PC-9 (cell line): Measurements from ENCODE around the gene RNF114. TPM values are rescaled to one million over a fixed set of nuclear protein-coding genes. Genes with fewer than 3 reads are reported as not detected.

Experiments used
- BruUV-seq: library from RNA; stranded (reverse); fragments of 400-500 nt; replicated peaks from 2 replicates; lab custom pipeline; 2021; lab: Mats Ljungman, UMichigan
- CTCF ChIA-PET: fragments of 300-600 bp; sonication (Branson Sonifier 250); formaldehyde crosslinking; loops from one replicate; lab custom pipeline; 2022; ENCODE audit warnings: antibody characterized with exemption; lab: Charles Lee
- POLR2A ChIA-PET: fragments of 300-600 bp; sonication (Branson Sonifier 250); formaldehyde crosslinking; loops from one replicate; lab custom pipeline; 2022; ENCODE audit warnings: antibody characterized with exemption; ENCODE audit not compliant: unreplicated experiment; lab: Charles Lee
- DNase-seq, 2 experiments: peaks; one replicate each; pipeline versions ENCODE4 v3.0.0 to v3.0.0-alpha.2; 2015 to 2022; ENCODE audit warnings: mixed read lengths in 1 of 2
- H2AFZ ChIP-seq: fragments of 200-600 bp; sonication (generic); 2 replicates; pipeline ENCODE4 v1.8.1; 2017; ENCODE audit warnings: antibody characterized with exemption
- H3F3A ChIP-seq: fragments of 200-600 bp; sonication (generic); 2 replicates; pipeline ENCODE4 v1.8.1; 2017; ENCODE audit warnings: antibody characterized with exemption, mild to moderate bottlenecking, low read depth; ENCODE audit not compliant: insufficient read depth
- H3K27ac ChIP-seq: fragments of 200-600 bp; sonication (generic); 2 replicates; pipeline ENCODE4 v1.6.1; 2016; ENCODE audit warnings: mixed run types
- H3K27me3 ChIP-seq: fragments of 200-600 bp; sonication (generic); 2 replicates; pipeline ENCODE4 v1.6.1; 2016; ENCODE audit warnings: low read depth, mixed run types; ENCODE audit not compliant: insufficient read depth
- H3K36me3 ChIP-seq: fragments of 200-600 bp; sonication (generic); 2 replicates; pipeline ENCODE4 v1.6.1; 2016; ENCODE audit warnings: low read depth, mixed run types
- H3K4me1 ChIP-seq: fragments of 200-600 bp; sonication (generic); replicated peaks from 2 replicates; pipeline ENCODE4 v1.6.1; 2016; ENCODE audit warnings: mixed run types; ENCODE audit not compliant: insufficient read depth
- H3K4me2 ChIP-seq: fragments of 200-600 bp; sonication (generic); 2 replicates; pipeline ENCODE4 v1.6.1; 2017; ENCODE audit warnings: mixed run types
- H3K4me3 ChIP-seq: fragments of 200-600 bp; sonication (generic); 2 replicates; pipeline ENCODE4 v1.6.1; 2016; ENCODE audit warnings: mixed run types
- H3K79me2 ChIP-seq: fragments of 200-600 bp; sonication (generic); 2 replicates; pipeline ENCODE4 v1.6.1; 2017; ENCODE audit warnings: low read depth, mixed run types
- H3K9me2 ChIP-seq: fragments of 200-600 bp; sonication (generic); 2 replicates; pipeline ENCODE4 v1.8.1; 2017; ENCODE audit warnings: mild to moderate bottlenecking; ENCODE audit not compliant: insufficient read depth
- H3K9me3 ChIP-seq: fragments of 200-600 bp; sonication (generic); 2 replicates; pipeline ENCODE4 v1.8.1; 2016; ENCODE audit warnings: low read depth; ENCODE audit not compliant: insufficient read depth
- H4K20me1 ChIP-seq: fragments of 200-600 bp; sonication (generic); 2 replicates; pipeline ENCODE4 v1.8.1; 2017; ENCODE audit not compliant: insufficient read depth
- EZH2 ChIP-seq: fragments of 200-600 bp; sonication (generic); IDR thresholded peaks from 2 replicates; pipeline ENCODE4 v1.8.0; 2017; ENCODE audit warnings: antibody characterized with exemption, low read depth
- intact Hi-C: fragments of 100-400 bp; cut with micrococcal nuclease; formaldehyde crosslinking; loops from one replicate; pipeline ENCODE4 v1.10.0; 2022; ENCODE audit not compliant: unreplicated experiment
- total RNA-seq: library from RNA; stranded (reverse); gene quantifications from 2 replicates; pipeline ENCODE4 v1.2.3, GENCODE V29; 2021
- TF ChIP-seq, protein P1 (sequence below): fragments of 200-600 bp; sonication (generic); conservative IDR thresholded peaks from 2 replicates; pipeline ENCODE4 v1.6.1; 2017; ENCODE audit warnings: mixed run types, antibody characterized with exemption, mild to moderate bottlenecking, moderate library complexity

Gene RNF114
- total RNA-seq, 1 experiment from 2014 or later = 92.5 TPM

DNA sequence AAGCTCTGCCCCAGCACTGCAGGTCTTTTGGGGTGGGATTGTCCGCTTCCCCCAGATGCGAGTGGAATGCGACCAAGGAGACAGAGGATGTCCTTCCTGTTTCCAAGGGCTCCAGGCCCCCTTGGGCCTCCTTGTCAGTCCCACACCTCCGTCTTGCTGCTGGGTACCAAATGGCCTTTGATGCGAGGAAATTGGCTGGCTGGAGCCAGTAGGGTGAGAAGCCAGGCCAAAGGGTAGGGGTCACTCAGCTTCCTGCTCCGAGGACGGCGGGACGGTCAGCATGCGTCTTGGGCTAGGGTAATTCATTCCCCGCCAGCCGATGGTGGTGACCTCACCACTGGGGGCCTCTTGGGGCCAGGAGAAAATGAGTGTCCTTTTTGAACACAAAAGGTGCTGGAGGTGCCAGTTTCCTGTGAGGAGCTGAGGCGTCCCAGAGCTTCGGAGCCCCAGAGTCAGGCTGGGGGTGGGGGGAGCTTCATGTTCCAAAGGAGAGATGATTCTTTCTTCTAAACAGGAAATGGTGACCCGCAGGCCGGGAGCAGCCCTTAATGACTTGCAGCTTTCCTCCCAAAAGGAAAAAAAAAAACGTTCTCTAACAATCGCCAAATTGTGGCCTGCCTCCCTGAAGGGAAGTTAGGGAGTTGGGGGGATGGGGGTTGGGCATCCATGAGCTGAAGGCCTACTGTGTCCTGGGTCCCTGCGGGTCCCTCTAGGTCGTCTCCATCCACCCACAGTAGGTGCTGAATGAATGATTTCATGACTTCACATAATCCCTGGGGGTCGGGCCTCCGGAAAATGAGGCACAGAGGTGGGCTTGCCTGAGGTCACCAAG lies 53.3 kb downstream of the RNF114 start:
- Histone ChIP-seq H3K79me2 (no peaks in the 10 kb centered on the region), H3K4me1 (no peaks in the 10 kb centered on the region), H4K20me1 (no peaks in the 10 kb centered on the region), H3K9me3 (no peaks in the 10 kb centered on the region), H3K4me3 (no peak overlapping the region), H2AFZ (no peak overlapping the region), H3K9me2 (no peaks in the 10 kb centered on the region), H3K27me3 (no peaks in the 10 kb centered on the region), H3F3A (0 out of 2 replicates have a peak, but pooled peaks cover 13% of the 10 kb centered on the region), H3K4me2 (no peak overlapping the region), H3K36me3 (no peaks in the 10 kb centered on the region), H3K27ac (no peak overlapping the region)
- CTCF ChIA-PET = interaction anchor here (0.6 to 0.9 kb wide), 2 partner anchors 82 to 84 kb away, joined by 3 to 5 read pairs; no protein-coding TSS in a partner anchor
- no peak for DNase-seq
- TF ChIP-seq, protein P1, sequence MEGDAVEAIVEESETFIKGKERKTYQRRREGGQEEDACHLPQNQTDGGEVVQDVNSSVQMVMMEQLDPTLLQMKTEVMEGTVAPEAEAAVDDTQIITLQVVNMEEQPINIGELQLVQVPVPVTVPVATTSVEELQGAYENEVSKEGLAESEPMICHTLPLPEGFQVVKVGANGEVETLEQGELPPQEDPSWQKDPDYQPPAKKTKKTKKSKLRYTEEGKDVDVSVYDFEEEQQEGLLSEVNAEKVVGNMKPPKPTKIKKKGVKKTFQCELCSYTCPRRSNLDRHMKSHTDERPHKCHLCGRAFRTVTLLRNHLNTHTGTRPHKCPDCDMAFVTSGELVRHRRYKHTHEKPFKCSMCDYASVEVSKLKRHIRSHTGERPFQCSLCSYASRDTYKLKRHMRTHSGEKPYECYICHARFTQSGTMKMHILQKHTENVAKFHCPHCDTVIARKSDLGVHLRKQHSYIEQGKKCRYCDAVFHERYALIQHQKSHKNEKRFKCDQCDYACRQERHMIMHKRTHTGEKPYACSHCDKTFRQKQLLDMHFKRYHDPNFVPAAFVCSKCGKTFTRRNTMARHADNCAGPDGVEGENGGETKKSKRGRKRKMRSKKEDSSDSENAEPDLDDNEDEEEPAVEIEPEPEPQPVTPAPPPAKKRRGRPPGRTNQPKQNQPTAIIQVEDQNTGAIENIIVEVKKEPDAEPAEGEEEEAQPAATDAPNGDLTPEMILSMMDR = no peak
- TF ChIP-seq EZH2 = no peak
- intact Hi-C loops = no loop called here
- no TSS peak for BruUV-seq
- POLR2A ChIA-PET = no interaction called here

DNA sequence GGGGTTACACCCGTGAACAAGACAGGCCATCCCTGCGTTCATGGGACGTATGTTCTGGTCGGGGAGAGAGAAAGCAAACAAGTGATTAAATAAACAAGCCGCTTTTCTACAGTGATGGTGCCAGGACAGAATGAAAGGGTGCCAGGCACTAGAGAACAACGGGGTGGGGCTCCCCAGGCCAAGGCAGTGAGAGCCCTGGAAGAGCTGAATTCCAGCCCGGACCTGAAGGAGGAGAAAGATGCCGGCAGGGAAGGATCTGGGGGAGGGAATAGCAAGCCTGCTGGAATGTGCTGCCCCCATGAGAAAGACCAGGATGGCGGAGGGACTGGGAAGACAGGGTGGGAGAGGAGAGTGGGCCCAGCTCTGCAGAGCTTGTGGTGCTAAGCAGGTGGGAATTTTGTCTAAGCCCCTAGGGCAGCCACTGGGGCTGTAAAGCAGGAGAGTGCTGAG lies 54.1 kb downstream of the RNF114 start:
- no peaks in the 10 kb centered on the region for H3K27me3 ChIP-seq
- BruUV-seq = no TSS peak
- 0 out of 2 replicates have a peak, but pooled peaks cover 13% of the 10 kb centered on the region for H3F3A ChIP-seq
- H3K27ac ChIP-seq = no peak overlapping the region
- H4K20me1 ChIP-seq = no peaks in the 10 kb centered on the region
- intact Hi-C loops = no loop called here
- H2AFZ ChIP-seq = no peak overlapping the region
- no peaks in the 10 kb centered on the region for H3K36me3 ChIP-seq
- no peaks in the 10 kb centered on the region for H3K79me2 ChIP-seq
- CTCF ChIA-PET = interaction anchor here (0.6 to 0.9 kb wide), 2 partner anchors 81 to 83 kb away, joined by 3 to 5 read pairs; no protein-coding TSS in a partner anchor
- POLR2A ChIA-PET = no interaction called here
- H3K4me3 ChIP-seq = no peak overlapping the region
- TF ChIP-seq, protein P1 = no peak
- no peak for TF ChIP-seq EZH2
- no peaks in the 10 kb centered on the region for H3K9me2 ChIP-seq
- H3K9me3 ChIP-seq = no peaks in the 10 kb centered on the region
- no peaks in the 10 kb centered on the region for H3K4me1 ChIP-seq
- no peak for DNase-seq
- no peak overlapping the region for H3K4me2 ChIP-seq

DNA sequence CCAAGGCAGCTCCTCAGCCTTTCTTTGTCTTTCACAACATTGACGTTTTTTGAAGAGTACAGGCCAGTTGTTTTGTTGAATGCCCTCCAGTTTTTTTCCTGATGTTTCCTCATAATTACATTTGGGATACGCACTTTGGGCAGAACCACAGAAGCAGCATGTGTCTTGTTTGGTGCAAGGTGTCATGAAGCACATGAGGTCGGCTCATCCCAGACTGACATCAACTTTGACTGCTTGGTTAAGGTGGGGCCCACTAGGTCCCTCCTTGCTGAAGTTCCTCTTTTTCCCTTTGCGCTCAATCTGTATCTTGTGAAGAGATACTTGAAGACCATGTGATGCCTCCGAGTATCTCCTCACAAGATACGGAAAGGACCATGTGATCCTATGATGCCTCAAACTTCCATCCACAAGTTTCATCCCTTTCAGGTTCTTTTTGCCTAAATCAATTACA lies 57.1 kb downstream of the RNF114 start:
- Histone ChIP-seq H3K4me2 (no peak overlapping the region), H3K4me1 (peaks cover 10% of the 10 kb centered on the region; the same call in 1 of the 2 replicates), H4K20me1 (no peaks in the 10 kb centered on the region), H3K27me3 (no peaks in the 10 kb centered on the region), H3K9me2 (no peaks in the 10 kb centered on the region), H3K27ac (no peak overlapping the region), H3K4me3 (no peak overlapping the region), H3K79me2 (no peaks in the 10 kb centered on the region), H3F3A (peaks cover 21% of the 10 kb centered on the region; the same call in 1 of the 2 replicates), H3K36me3 (no peaks in the 10 kb centered on the region), H2AFZ (no peak overlapping the region), H3K9me3 (no peaks in the 10 kb centered on the region)
- ChIA-PET CTCF (no interaction called here), POLR2A (no interaction called here)
- intact Hi-C loops = no loop called here
- TF ChIP-seq, protein P1 = no peak
- no peak for TF ChIP-seq EZH2
- no TSS peak for BruUV-seq
- DNase-seq = no peak
